Stimulated activated CD4-positive, alpha-beta T cell treated with anti-CD3 and anti-CD28 coated beads, Interleukin-1b, Interleukin-23, amount 100 ng/mL, for 24 hours (primary cell): ENCODE results near the gene TAF10.

Experiments used
- DNase-seq, 4 experiments: peaks; one replicate each; pipeline ENCODE4 v3.0.0-alpha.2; 2020; ENCODE audit warnings: low read depth in 4 of 4, low spot score in 1 of 4

Gene TAF10

GRCh38 chr11:6640985-6641701, 29.1 kb upstream of the TAF10 start:
- DNase-seq = no peak

GRCh38 chr11:6640036-6640984, 28.3 kb upstream of the TAF10 start:
- no peak for DNase-seq

GRCh38 chr11:6638429-6638828, 26.4 kb upstream of the TAF10 start:
- DNase-seq = no peak

- DNase-seq = no peak
Measured at GRCh38 chr11:6637871-6638270, 25.9 kb upstream of the TAF10 start.

GRCh38 chr11:6636480-6636879, 24.5 kb upstream of the TAF10 start:
- no peak for DNase-seq

- DNase-seq = no peak
Measured at GRCh38 chr11:6635082-6635932, 23.3 kb upstream of the TAF10 start.

- DNase-seq = no peak
Measured at GRCh38 chr11:6634534-6634933, 22.5 kb upstream of the TAF10 start.

- DNase-seq = no peak
Measured at GRCh38 chr11:6633422-6634408, 21.7 kb upstream of the TAF10 start.

GRCh38 chr11:6632116-6633073, 20.4 kb upstream of the TAF10 start:
- no peak for DNase-seq

GRCh38 chr11:6631361-6631890, 19.4 kb upstream of the TAF10 start:
- DNase-seq = no peak

GRCh38 chr11:6630632-6631291, 18.7 kb upstream of the TAF10 start:
- DNase-seq = no peak

- DNase-seq = no peak
Measured at GRCh38 chr11:6629892-6630631, 18.0 kb upstream of the TAF10 start.

GRCh38 chr11:6629573-6629891, 17.5 kb upstream of the TAF10 start:
- DNase-seq = no peak

GRCh38 chr11:6628526-6628925, 16.5 kb upstream of the TAF10 start:
- DNase-seq = no peak

GRCh38 chr11:6627762-6628241, 15.8 kb upstream of the TAF10 start:
- no peak for DNase-seq

- DNase-seq = no peak
Measured at GRCh38 chr11:6626971-6627761, 15.2 kb upstream of the TAF10 start.
